Dedifferentiated amniotic fluid mesenchymal stem cell (primary cell): Measurements from ENCODE around the gene ANAPC4.
A peak's percentile ranks its signal among the peaks of the same experiment; 100 is the strongest.

Experiments used
- DNase-seq: peaks from one replicate; pipeline ENCODE4 v3.0.0-alpha.2; 2016; ENCODE audit errors: extremely low spot score

The ANAPC4 gene

GRCh38 chr4:25437926-25438325 lies 60.9 kb downstream of the ANAPC4 start:
- DNase-seq, result no peak

GRCh38 chr4:25439918-25440477 lies 62.9 kb downstream of the ANAPC4 start:
- DNase-seq, result peak; percentile 71

- no peak for DNase-seq
Measured at GRCh38 chr4:25440478-25441030, 63.5 kb downstream of the ANAPC4 start.

- DNase-seq, result peak; percentile 51
Measured at GRCh38 chr4:25441519-25442117, 64.6 kb downstream of the ANAPC4 start.

- no peak for DNase-seq
Measured at GRCh38 chr4:25442863-25443307, 65.8 kb downstream of the ANAPC4 start.

GRCh38 chr4:25443851-25444250 lies 66.8 kb downstream of the ANAPC4 start:
- DNase-seq, result no peak

GRCh38 chr4:25446611-25447010 lies 69.5 kb downstream of the ANAPC4 start:
- no peak for DNase-seq

GRCh38 chr4:25448379-25449109 lies 71.5 kb downstream of the ANAPC4 start:
- DNase-seq, result peak; percentile 78

- no peak for DNase-seq
Measured at GRCh38 chr4:25449270-25449669, 72.2 kb downstream of the ANAPC4 start.

GRCh38 chr4:25449688-25450087 lies 72.6 kb downstream of the ANAPC4 start:
- DNase-seq, result no peak

- DNase-seq, result no peak
Measured at GRCh38 chr4:25450491-25450901, 73.4 kb downstream of the ANAPC4 start.

GRCh38 chr4:25451676-25452075 lies 74.6 kb downstream of the ANAPC4 start:
- DNase-seq, result no peak

GRCh38 chr4:25452081-25452480 lies 75.0 kb downstream of the ANAPC4 start:
- no peak for DNase-seq

GRCh38 chr4:25454476-25454875 lies 77.4 kb downstream of the ANAPC4 start:
- DNase-seq, result no peak

GRCh38 chr4:25457053-25457715 lies 80.1 kb downstream of the ANAPC4 start:
- no peak for DNase-seq

- DNase-seq, result no peak
Measured at GRCh38 chr4:25466966-25467697, 90.1 kb downstream of the ANAPC4 start.

- DNase-seq, result no peak
Measured at GRCh38 chr4:25467843-25468242, 90.8 kb downstream of the ANAPC4 start.
